ENCODE measurements around the gene AGAP3.

Gene AGAP3

GRCh38 chr7:151088019-151088855 is 2.0 kb downstream of the AGAP3 start:
- DNase-seq (ENCODE audit: low spot score): no peak

- DNase-seq (ENCODE audit: low spot score): no peak
Observed at GRCh38 chr7:151088856-151089699, 2.8 kb downstream of the AGAP3 start.

DNA sequence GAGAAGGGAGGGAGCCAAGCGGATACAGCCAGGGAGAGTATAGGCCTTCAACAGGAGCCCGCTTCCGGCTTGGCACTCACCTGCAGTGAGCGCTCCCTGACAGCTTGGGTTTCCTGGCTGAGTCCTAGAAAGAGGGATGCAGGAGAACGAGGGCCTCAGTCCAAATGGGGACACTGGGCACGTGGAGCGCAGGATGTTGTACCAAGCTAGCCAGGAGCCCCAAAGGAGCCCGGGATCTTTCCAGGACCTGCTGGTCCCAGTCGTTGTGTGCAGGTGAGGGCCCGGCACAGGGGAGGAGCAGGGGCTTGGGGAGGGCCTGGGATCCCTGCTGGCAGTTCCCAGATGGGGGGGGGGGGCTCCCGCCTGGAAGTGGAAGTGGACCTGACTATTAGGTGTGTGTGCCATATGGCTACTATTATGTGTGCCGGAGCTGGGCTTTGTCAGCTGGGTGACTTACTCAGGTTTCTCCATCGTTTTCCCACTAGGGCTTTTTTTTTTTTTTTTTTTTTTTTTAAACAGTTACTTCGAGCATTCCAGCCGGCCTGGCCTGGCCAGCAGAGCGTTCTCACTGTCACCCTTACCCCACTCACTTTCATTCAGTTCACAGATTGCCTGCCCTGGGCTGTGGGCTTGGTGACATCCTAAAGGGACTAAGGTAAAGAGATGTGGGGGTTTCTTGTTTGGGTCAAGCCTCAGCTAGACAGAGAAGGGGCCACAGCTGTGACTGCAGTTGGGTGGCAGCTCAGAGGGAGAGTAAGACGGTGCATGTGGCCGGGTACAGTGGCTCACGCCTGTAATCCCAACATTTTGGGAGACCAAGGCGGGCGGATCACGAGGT is 3.8 kb downstream of the AGAP3 start:
- no peak for DNase-seq (ENCODE audit: low spot score)

DNA sequence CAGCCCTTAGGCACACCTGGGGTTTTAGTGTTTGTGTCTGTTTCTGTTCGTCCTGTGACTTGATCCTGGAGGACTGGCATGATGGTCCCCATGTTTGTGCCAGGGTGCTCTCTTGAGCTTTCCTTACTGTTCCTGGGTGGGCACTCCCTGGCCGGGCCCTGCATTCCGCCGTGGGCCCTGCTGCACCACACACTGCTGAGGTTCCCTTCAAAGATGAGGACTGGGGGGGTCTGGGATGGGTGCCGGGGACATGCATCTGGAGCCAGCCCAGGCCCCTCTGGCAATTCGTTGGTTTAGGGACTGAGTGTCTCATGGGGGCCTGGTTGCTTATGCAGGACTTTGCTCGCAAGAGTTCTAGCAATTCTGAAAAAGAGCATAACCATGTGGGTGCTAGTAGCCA is 4.7 kb downstream of the AGAP3 start:
- no peak for DNase-seq (ENCODE audit: low spot score)

DNA sequence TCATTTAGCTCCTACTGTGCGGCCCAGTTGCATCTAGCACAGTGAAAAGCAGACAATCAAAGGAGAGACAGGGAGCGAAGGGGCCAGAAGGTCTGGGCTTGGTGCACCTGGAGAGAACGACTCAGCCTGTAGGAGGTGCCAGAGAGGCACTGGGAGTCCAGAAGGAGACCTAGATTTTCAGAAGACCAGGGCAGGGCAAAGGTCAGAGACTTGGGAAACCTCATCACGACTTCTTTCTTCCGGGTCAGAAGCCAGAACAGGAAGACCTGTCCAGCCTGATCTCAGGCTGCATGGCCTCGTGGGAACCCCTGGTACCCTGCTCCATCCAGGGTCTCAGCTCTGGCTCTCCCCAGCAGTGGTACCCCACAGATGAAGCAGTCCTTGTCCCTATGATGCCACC is 5.2 kb downstream of the AGAP3 start:
- DNase-seq (ENCODE audit: low spot score): no peak

DNA sequence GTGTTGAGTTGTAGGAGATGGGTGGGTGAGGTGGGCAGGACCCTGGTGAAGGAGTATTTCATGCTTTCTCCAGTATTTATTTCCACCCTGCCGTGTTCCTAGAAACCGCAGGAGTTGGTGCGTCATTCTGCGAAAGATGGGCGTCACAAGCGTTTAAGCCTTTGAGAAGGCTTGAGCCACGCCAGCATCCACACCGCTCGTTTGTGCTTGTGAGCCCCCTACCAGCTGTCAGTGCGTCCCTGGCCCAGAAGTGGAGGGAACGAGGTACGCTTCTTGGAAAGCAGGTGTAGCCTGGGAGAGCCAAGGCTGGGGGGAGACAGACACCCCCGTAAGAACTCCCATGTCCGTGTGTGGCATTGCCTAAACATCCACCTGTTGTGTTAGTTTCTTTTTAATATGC is 5.7 kb downstream of the AGAP3 start:
- no peak for DNase-seq (ENCODE audit: low spot score)

GRCh38 chr7:151093748-151094147 is 7.5 kb downstream of the AGAP3 start:
- DNase-seq (ENCODE audit: low spot score): no peak

DNA sequence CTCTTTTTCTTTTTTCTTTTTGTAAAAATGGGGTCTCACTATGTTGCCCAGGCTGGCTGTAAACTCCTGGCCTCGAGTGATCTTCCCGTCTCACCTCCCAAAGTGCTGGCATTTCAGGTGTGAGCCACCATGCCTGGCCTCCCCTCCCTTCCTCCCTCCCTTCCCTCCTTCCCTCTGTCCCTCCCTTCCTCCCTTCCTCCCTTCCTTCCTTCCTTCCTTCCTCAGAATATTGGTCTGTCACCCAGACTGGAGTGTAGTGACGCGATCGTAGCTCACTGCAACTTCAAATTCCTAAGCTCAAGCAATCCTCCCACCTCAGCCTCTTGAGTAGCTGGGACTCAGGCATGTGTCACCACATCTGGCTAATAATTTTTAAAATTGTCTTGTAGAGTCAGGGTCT is 8.4 kb downstream of the AGAP3 start:
- no peak for DNase-seq (ENCODE audit: low spot score)

DNA sequence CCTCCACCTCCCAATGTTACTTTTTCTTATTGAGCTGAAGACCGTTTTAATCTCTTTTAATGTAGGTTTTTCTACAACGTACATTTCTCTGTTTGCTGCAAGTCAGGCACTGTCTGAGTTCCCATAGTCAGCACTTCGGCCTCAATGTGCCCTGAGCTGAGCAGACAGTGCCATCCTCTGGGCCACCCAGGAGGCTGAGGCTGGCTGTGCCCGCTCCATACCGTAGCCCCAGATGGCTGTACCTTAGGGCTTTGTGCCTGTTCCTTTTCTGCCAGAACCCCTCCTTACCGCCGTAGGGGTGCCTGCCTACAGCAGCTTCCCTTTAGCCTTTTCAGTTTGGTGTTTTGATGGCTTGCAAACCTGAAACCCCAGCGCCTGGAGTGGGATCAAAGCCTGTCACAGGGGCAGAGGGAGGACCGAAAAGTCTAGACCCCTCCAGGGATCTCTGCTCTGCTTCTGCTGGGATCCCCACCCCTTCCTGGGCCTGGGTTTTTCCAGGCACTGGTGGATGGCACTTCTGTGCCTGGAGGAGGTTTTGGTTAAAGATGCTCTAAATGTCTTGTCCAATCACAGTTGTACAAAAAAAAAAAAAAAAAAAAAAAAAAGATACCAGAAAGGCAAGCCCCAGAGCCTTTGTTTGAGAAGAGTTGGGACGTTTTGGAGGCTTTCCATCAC is 9.0 kb downstream of the AGAP3 start:
- no peak for DNase-seq (ENCODE audit: low spot score)

- DNase-seq (ENCODE audit: low spot score): no peak
Observed at GRCh38 chr7:151095828-151096475, 9.7 kb downstream of the AGAP3 start.

DNA sequence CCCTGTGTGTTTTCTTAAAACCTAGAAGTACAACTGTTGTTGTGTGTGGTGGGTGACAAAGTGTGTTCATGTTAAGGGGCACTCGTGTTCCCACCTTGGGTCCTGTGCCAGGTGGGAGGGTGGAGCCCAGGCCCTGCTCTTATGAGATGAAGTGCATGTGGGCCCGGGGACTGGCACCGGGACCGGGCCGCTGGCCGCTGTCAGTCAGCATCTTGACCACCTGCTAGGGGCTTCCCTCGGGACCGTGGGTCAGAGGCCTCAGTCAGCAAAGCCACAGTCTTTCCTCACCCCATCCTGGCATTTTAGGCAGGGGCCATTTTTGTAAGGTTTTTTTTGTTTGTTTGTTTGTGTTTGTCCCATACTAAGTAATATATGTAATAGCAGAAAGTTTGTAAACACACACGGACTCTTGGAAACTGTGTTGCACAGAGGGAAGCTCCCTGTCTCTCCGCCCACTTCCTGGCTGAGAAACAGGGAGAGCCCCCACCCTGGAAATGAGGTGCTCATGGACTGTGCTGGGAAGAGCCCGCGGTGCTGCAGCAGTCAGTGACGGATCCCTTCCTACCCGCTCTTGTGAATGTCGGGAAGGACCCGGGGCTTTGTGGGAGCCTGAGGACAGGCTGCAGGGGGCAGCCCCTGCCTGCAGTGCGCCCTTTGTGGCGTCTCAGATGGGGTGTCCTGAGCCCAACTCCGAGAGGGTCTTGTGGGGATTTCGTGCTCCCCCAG is 13.4 kb downstream of the AGAP3 start:
- DNase-seq (ENCODE audit: low spot score): no peak

DNA sequence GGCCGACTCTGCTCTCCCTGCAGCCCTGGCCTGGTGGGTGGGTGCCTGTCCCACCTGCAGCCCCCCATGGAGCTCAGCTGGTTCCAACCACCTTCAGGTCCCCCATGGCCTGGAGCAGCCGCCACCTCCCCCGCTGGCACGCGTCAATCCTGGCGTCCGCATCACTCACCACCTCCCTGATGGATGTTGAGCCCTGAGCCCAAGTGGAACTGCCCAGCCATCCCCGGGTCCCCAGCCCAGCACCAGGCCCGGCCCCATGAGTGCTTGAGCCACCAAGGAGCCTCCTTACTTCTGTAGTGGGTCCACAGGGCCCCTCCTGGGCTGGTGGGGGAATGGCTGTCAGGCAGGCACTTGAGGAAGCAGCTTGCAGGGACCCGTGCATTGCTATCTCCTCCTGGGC is 14.6 kb downstream of the AGAP3 start:
- no peak for DNase-seq (ENCODE audit: low spot score)

DNA sequence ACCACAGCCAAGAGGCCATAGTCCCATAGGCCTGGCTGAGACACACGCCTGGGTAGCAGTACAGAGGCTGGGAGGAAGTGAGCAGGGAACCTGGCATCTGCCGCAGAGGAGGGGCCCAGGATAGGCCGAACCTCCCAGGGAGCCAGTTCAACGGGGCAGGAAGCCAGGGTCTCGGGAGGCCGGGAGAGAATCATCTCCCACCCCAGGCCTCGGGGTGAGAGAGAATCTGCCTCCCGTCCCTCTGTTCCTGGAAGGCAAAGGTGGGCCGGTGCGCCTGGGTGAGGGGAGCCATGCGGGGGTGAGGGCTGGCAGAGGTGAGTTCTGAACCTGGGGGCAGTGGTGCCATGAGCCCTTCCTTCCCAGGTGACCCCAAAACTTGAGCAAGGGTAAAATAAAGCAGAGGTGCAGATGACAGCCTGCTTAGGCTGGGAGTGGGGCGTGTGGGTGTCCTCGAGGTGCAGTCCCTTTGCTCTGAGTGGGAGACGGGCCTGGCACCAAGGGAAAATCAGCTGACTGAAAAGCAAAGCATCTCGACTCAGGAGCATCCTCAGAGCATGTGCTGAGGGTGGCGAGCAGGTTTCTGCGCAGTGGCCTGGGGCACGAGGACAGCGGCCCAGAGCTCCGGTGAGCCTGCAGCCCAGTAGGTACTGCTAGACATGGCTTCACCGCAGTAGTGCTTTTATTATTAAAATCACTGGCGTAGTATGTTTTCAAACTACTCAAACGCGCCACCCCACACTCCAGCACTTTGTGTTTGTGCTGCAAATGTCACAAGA is 15.5 kb downstream of the AGAP3 start:
- no peak for DNase-seq (ENCODE audit: low spot score)

GRCh38 chr7:151102991-151103390 is 16.7 kb downstream of the AGAP3 start:
- no peak for DNase-seq (ENCODE audit: low spot score)

DNA sequence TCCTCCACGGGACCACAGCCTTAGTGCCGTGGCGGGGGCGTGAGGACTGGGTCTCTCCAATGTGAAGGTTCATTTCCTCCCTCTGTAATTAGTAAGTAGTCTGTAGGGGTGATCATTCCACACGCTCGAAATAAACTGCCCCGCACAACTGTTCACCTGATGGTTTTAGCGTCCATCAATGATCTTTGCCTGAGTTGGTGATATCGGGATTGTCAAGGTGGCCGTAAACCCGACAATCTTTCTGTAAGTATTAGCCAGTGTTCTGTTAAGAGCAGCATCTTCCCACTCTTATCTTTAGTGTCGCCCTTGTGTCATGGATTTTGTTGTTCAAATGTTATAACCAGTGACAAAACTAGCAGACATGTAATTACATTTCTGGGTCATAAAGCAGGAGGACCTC is 17.7 kb downstream of the AGAP3 start:
- DNase-seq (ENCODE audit: low spot score): no peak

DNA sequence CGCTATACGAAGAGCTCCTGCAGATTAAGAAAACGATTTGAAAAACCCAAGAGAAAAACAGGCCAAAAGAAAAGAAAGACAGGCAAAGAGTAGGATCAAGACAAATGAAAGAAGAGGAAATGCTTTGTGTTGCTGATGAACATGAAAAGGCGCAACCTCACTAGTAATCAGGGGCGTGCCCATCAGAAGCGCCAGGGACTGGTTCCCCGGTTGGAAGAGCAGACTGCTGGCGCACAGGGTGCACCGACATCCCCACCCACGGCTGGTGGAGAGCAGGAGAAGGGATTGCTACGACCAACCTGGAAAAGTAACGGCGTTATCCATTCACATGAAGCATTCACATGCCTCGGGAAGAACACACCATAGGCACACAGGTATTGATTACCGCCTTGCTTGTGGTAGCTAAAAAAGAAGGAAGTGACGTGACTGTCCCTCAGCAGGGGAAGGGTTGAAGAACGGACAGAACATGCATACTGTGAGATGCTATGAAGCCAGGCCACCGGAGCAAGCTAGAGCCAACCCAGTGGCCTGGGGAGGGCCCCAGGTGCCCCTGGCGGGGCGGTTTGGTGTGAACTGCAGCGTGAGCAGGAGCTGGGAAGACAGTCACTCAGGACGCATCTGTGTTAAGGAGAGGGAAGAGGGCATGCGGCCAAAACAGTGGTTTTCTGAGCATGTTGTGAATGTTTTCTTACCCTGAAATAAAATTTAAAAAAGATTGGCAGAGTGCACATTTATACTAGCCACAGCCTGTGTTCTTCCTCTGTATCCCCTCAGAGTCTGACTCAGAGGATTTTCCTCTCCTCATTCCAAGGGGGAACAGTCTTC is 18.3 kb downstream of the AGAP3 start:
- DNase-seq (ENCODE audit: low spot score): no peak

GRCh38 chr7:151107882-151108281 is 21.6 kb downstream of the AGAP3 start:
- no peak for DNase-seq (ENCODE audit: low spot score)

GRCh38 chr7:151109094-151110048 is 23.1 kb downstream of the AGAP3 start:
- no peak for DNase-seq (ENCODE audit: low spot score)
